HG02759 (cell line): ENCODE measurements around the gene DCTN2.
"Not testable (repeated sequence)": the region's sequence is repeated elsewhere in the genome, so short reads cannot be mapped to it uniquely, and the experiment has no call there.

Source experiments
- ATAC-seq: cut with Tn5 transposase; IDR thresholded peaks from one replicate; pipeline ENCODE4 v1.9.1; 2021; ENCODE audit warnings: mild to moderate bottlenecking, moderate library complexity; ENCODE audit not compliant: unreplicated experiment

The DCTN2 gene

DNA sequence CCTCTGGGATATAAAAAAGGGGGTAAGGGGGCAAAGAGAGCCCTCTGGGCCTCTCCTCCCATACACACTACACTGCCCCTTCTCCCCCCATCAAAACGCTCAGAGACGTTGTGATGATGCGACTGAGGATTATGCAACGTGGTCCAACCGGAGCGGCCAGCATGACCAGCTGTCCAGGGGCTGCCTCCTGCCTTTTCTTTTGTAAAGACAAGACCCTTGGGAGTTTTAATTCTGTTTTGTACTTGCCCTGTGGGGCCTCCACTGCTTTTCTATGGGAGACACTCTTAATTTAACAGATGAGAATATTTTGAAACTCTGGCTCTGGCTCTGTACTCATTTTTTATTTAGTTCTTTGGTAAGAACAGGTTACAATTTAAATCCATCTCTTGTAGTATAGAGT, 17.2 kb downstream of the DCTN2 start:
- no peak for ATAC-seq

GRCh38 chr12:57528831-57529555, 18.0 kb downstream of the DCTN2 start:
- no peak for ATAC-seq

DNA sequence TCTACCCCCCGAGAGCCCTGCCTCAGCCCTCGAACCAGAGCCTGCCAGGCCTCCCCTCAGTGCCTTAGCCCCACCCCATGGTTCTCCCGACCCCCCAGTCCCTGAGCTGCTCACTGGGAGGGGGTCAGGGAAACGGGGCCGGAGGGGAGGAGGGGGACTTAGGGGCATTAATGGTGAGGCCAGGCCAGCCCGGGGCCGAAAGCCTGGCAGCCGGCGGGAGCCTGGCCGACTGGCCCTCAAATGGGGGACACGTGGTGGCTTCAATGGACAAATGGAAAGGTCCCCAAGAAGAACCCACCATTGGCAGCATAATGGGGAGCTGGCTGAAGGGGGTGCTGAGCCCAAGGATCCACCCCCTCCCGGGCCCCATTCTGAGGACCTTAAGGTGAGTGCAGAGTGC, 18.8 kb downstream of the DCTN2 start:
- no peak for ATAC-seq

GRCh38 chr12:57527184-57527583, 19.8 kb downstream of the DCTN2 start:
- no peak for ATAC-seq

GRCh38 chr12:57526477-57527126, 20.4 kb downstream of the DCTN2 start:
- no peak for ATAC-seq

DNA sequence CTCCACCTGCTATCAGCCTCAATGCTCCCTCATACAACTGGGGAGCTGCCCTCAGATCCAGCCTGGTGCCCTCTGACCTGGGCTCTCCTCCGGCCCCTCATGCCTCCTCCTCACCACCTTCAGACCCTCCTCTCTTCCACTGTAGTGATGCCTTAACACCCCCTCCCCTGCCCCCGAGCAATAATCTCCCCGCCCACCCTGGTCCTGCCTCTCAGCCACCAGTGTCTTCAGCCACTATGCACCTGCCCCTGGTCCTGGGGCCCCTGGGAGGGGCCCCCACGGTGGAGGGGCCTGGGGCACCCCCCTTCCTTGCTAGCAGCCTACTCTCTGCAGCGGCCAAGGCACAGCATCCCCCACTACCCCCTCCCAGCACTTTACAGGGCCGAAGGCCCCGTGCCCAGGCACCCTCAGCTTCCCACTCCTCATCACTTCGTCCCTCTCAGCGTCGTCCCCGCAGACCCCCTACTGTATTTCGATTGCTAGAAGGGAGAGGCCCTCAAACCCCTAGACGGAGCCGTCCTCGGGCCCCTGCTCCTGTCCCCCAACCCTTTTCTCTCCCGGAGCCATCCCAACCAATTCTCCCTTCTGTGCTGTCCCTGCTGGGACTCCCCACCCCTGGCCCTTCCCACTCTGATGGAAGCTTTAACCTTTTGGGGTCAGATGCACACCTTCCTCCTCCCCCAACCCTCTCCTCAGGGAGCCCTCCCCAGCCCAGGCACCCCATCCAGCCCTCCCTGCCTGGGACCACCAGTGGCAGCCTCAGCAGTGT, 21.2 kb downstream of the DCTN2 start:
- ATAC-seq: no peak

DNA sequence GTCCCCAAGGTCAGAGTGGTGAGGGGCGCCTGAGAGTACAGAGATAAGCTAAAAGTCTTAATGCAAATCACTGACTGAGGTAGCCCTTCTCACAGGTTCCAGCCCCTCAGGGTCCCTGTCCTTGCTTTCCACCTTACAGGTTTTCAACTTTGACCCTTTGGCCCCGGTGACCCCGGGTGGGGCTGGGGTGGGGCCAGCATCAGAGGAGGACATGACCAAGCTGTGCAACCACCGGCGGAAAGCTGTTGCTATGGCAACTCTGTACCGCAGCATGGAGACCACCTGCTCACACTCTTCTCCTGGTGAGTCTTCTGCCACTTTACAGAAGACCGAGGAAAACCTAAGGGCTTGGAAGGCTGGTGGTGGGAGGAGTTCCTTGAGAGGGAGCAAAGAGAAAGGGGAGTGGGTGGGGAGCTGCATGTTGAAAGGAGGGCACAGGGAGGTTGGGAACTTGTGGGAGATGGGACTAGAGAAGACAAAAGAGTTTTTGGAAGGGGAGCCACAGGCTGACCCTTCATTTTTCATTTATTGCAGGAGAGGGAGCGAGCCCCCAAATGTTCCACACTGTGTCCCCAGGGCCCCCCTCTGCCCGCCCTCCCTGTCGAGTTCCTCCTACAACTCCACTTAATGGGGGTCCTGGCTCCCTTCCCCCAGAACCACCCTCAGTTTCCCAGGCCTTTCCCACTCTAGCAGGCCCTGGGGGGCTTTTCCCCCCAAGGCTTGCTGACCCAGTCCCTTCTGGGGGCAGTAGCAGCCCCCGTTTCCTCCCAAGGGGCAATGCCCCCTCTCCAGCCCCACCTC, 22.0 kb downstream of the DCTN2 start:
- ATAC-seq: no peak

DNA sequence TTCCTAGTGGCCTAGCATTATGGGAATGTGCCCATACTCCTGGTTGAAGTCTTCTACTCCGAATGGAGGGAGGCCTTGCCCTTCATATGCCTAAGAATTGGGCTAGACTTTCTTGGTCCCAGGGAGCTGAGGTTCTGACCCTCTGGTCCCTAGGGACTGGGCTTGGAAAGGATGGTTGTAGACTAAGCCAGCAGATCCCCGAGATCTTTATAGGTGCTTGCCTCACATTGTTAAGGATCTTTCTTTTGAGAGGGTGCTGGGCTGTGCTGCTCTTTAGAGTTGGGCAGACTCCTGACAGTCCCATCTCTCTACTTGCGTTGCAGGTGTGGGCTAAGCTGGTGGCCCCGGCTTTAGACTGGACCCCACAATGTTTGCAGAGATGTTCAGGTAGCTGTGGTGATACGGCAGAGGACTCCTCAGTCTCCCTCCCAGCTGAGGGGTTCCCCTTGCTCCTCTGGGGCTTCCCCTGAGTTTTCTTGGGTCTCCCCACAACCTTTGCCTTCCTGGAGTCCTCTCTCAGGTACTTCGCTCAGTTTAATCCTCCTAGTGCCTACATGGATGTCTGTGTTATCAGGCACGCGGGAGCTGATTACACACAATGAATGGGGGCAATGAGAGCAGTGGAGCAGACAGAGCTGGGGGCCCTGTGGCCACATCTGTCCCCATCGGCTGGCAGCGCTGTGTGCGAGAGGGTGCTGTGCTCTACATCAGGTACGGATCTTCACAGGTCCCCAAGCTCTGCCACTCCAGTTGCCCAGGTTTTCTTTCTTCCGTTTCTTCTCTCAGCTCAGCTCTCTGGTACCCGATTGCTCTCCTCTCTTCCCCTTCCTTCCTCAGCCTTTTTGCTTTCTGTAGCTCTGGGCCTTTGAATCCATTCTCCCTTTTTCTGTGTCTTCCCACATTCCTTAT, 23.0 kb downstream of the DCTN2 start:
- no peak for ATAC-seq

DNA sequence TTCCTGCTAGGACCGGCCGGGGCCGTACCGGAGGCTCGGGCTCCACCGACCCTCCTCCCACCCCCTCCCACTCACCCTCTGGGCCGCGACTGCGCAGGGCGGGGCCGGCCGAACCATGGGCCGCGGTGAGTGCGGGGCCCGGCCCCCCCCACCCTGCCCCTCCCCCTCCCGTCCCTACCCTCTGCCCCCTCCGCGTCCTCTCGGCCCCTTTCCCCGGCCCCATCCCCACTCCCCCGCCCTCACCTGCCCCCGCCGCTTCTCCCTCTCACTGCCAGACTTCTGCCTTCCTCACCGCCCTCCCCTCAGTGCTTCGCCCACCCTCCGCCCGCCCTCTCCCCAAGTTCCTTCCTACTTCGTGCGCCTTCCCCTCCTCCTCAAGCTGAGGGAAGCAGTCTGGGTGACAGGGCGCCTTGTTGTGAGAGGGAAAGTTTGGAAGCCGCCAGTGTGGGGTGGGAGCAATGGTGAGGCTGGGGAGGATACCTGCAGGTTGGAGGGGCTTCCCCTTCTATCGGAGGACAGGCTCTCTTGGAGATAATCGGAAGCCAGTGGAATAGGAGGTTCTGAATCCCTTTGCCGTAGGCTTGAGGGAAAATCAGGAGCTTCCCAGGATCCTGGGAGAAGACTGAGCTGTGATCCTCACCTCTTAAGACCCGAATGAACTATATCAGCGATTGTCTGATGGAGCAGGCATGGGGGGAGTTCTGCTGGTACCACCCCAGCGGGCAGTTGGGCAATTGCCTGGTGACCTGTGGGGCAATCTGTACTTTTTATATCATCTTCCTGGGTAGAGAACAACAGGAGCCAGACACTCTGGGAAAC, 23.9 kb downstream of the DCTN2 start:
- no peak for ATAC-seq

- peak; percentile 35 for ATAC-seq
These were observed 24.7 kb downstream of the DCTN2 start, which contains the start of gene MBD6 for GRCh38 chr12:57522011-57522886. Gene MBD6 (plus strand): TSS chr12:57522824. CDS start chr12:57524304, 1,480 bp downstream.

- ATAC-seq: no peak
These were observed 25.4 kb downstream of the DCTN2 start for GRCh38 chr12:57521525-57522010.

- peak; percentile 73 for ATAC-seq
These were observed 26.8 kb downstream of the DCTN2 start, which contains the start of gene DDIT3 for GRCh38 chr12:57520053-57520818. Gene DDIT3 (minus strand): TSS chr12:57520514. CDS start chr12:57517406, 3,108 bp downstream.

DNA sequence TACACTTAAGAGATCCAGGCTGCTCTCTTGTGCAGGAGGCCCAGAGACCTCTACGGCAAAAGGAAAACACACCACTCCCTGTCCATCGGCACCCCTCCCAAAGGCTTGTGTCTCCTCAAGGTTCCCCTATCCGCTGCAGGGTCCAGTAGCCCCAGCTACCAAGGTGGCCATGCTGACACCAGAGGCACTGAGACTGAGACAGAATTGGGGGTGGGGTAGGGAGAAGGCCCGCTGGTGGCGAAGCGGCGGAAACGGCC, 27.3 kb downstream of the DCTN2 start:
- ATAC-seq: peak; percentile 0

DNA sequence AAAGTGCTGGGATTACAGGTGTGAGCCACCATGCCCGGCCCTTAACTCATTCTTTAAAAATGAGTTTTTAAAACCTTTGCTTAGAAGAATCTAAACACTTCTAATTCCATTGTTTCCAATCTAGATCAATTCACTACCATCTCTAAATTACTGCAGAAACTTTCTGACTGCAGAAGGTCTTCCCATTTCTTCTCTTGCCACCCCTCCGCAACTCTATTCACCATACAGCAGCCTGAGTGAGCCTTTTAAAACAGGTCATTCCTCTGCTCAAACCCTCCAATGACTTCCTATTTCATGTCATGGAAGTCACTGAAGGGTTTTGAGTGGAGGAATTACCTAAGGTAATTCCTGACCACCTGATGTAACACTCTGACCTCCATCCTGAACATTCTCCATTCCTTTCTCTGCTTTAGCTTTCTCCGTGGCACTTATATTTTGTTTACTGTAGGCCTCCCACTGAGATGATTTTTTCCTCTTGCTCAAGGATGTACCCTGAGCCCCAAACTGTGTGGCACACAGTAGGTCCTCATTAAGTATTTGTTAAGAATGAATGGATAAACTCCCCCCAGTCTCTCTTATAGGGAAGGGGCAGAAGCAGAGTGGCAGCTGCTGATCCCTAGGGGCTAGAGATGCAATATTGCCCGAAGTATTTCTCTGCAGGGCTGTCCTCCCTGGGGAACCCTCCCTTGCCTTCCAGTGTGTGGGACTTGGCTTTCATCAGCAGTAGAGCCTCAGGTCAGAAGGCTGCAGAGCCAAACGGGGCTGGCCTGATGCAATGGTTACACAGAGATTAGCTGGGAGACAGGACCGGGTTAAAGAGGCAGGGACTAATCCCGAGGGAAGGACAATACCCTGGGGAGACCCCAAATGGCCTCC, 27.8 kb downstream of the DCTN2 start:
- ATAC-seq: no peak

GRCh38 chr12:57518176-57518919, 28.6 kb downstream of the DCTN2 start:
- no peak for ATAC-seq

GRCh38 chr12:57517718-57518117, 29.3 kb downstream of the DCTN2 start:
- not testable (repeated sequence) for ATAC-seq
